Measurements from ENCODE around the gene AARS2.

AARS2 gene

DNA sequence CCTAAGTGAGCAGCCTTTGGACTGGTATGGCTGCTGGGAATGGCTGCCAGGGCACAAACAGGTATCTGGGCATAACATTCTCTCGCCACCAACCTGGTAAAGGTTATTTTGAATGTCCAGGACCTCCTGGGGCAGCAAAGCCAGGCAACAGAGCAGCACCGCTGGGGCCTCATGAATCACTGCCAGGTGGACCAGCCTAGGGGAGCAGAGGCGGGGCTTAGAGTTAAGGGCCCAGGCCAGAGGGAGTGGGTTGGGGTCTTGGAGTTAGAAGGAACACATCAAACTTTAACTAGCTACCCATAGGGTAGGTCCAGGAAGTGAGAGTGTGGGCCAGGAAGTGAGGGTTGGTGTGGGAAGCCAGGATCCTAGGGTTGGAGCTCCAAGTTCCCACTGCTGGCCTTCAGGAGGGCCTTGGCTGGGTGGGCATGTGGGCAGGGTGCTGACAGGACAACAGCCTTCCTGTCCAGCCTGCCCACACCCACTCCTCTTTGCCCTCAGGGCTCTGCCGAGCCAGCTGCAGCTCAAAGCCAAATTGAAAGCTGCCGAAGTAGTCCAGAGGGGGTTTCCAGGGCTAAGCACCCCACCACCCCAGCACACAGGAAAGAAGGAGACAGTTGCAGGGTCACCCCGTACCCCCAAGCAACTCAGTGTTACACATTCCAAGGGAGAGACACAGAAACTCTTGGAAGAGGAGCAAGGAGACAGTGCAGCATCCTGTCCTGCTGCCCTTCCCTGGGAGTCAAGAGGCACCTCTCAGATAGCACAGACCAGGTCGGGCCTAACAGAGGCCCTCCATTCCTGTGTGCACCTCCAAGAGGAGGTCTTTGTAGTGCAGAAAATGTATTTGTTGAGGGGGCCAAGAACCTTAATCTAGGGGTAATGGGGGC is 50.4 kb downstream of the AARS2 start:
- DNase-seq (ENCODE audit: low read depth), result no peak
- TF ChIP-seq, protein P1, sequence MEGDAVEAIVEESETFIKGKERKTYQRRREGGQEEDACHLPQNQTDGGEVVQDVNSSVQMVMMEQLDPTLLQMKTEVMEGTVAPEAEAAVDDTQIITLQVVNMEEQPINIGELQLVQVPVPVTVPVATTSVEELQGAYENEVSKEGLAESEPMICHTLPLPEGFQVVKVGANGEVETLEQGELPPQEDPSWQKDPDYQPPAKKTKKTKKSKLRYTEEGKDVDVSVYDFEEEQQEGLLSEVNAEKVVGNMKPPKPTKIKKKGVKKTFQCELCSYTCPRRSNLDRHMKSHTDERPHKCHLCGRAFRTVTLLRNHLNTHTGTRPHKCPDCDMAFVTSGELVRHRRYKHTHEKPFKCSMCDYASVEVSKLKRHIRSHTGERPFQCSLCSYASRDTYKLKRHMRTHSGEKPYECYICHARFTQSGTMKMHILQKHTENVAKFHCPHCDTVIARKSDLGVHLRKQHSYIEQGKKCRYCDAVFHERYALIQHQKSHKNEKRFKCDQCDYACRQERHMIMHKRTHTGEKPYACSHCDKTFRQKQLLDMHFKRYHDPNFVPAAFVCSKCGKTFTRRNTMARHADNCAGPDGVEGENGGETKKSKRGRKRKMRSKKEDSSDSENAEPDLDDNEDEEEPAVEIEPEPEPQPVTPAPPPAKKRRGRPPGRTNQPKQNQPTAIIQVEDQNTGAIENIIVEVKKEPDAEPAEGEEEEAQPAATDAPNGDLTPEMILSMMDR (IDR thresholded peaks at IDR 0.05; ENCODE audit: insufficient read depth, low read depth, low read length, missing control alignments), result no peak
- no peak overlapping the region for H3K4me3 ChIP-seq (ENCODE audit: low read length)

DNA sequence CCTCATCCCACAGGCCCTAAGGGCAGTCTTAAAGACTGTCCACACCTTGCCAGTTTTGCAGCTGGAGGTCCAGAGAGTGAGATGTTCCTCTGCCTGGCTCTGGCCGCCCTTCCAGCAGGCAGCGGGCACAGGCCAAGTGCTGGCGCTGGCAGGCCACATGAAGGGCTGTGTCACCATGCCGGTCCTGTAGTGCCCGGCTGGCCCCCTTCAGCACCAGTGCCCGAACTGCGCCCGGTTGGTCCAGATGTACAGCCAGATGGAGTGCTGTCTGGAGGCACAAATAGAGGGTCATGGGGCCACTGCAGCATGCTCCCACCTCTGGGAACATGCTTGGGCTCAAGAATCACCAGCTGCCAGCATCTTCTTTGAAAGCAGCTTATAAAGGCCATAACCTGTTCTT is 51.6 kb downstream of the AARS2 start:
- H3K4me3 ChIP-seq (ENCODE audit: low read length), result no peak overlapping the region
- TF ChIP-seq, protein P1 (IDR thresholded peaks at IDR 0.05; ENCODE audit: insufficient read depth, low read depth, low read length, missing control alignments), result no peak
- DNase-seq (ENCODE audit: low read depth), result no peak

DNA sequence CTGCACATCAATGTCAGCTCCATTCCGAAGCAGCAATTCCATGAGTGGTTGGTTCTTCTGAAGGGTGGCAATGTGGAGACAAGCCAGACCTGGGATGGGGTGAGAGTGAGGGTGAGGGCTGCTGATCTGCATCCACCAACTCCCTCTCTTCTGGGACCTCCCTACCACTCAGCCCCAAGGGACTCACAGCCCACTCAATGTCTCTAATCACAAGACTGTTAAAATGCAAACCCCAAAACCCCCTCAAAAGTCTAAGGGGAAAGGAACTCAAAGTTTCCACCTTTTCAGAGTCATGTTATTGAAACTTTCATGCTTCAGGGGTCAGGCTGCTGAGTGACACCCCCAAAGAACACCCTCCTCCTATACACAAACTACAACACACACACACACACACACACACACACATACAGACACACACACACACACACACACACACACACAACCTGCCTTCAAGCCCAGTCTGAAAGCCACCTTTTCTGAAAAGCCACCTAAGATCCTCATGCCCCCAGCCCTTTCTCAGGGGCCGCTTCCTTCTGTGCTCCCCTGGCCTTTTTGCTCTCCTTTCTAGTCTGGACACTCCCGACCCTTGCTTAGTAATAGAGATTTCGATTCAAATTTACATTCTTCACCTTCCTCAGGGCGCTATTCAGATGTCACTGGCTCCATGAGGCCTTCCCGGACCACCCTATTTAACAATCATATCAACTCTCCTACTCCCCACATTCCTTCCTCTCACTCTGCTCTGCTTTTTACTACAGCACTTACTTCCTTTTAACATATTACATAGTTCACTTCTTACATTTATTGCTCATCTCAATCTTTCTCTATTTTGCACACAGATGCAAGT is 52.5 kb downstream of the AARS2 start:
- TF ChIP-seq, protein P1 (IDR thresholded peaks at IDR 0.05; ENCODE audit: insufficient read depth, low read depth, low read length, missing control alignments), result no peak
- no peak for DNase-seq (ENCODE audit: low read depth)
- H3K4me3 ChIP-seq (ENCODE audit: low read length), result no peak overlapping the region

DNA sequence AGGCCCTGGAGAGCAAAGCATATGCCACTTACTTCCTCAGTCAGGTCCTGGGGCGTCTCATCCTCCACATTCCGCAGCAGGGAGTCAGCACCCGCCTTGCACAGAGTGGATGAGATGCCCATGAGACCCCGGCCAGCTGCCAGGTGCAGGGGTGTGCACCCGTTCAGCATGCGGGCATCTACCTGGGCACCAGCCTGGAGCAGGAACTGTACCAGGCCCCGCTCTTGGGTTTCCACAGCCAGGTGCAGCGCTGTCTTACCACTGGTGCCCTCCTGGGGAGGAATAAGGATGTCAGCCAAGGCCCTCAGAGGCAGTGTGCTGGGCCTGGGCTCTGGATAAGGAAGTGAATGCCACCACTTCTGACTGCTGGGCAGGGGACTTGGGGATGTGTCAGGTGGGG is 53.1 kb downstream of the AARS2 start:
- TF ChIP-seq, protein P1 (IDR thresholded peaks at IDR 0.05; ENCODE audit: insufficient read depth, low read depth, low read length, missing control alignments), result no peak
- H3K4me3 ChIP-seq (ENCODE audit: low read length), result no peak overlapping the region
- no peak for DNase-seq (ENCODE audit: low read depth)

DNA sequence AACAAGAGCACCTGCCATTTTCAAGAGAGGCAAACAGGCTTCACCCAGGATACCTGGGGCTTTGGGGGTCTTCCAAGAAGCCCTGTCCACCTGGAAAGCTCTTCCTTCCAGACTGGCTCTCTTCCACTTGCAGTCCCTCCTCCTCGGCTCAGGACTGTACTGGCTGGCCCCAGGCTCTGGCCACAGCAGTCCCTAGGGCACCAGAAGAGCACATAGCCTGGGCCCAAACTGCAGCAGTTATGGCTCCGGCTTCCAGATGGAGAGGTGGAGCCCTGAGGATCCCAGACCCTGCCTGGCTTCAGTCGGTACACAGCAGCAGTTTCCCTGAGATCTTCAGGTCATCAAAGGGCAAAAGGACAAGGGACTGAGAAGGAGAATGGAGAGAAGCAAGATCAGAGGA is 54.2 kb downstream of the AARS2 start:
- no peak for DNase-seq (ENCODE audit: low read depth)
- TF ChIP-seq, protein P1 (IDR thresholded peaks at IDR 0.05; ENCODE audit: insufficient read depth, low read depth, low read length, missing control alignments), result no peak
- no peak overlapping the region for H3K4me3 ChIP-seq (ENCODE audit: low read length)

DNA sequence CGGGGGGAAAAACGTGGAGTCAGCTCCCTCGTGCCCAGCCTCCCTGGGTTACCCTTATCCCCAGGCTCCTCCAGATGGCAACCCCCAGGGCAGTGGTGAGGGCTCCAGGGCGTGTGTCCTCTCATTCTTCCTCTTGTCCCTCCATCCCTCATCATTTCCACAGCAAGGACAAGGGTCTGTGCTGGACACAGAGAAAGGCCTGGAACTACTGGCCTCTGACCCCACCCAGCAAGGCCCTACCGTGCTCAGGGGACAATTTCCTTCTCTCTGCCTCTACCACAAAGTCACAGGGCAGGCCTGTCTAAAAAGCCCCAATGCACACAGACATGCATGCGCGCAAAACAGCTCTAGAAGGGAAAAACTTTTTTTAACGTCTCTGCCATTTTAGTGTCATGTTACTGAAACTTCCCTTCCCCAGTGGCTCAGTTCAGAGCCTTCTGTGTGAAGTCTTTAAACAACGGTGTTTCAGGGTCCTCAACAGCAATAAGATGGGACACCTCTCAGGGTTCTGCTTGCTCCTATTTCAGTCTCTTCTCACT is 54.8 kb downstream of the AARS2 start:
- DNase-seq (ENCODE audit: low read depth), result no peak
- TF ChIP-seq, protein P1 (IDR thresholded peaks at IDR 0.05; ENCODE audit: insufficient read depth, low read depth, low read length, missing control alignments), result no peak
- H3K4me3 ChIP-seq (ENCODE audit: low read length), result no peak overlapping the region

All from epithelial cell of esophagus (primary cell).